Measurements from ENCODE around the gene CTBP1. TPM values are rescaled to one million over a fixed set of nuclear protein-coding genes. Genes with fewer than 3 reads are reported as not detected.

CTBP1 gene
- total RNA-seq, 1 experiment from 2014 or later: 223 TPM

DNA sequence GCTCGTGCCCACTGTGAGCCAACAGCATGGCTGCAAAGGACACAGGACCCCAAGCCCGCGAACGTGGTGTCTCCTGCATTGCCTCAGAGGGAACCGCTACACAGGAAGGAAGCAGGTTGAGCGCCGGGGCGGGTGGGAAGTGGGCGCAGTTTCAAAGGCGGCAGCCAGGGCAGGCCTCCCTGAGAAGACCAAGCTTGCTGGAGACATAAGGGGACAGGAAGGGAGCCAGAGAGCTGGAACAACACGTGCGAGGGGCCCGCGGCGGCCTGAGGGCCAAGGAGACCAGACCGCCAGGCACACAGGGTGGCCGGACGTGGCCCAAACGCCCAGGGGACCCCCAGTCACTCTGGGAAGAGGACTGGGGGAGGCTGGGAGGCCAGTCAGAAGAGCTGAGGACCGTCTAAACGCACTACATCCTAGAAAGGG lies 32.0 kb downstream of the CTBP1 start:
- no peaks in the 10 kb centered on the region for H4K20me1 ChIP-seq (ENCODE audit: low read length)
- no peaks in the 10 kb centered on the region for H3K4me1 ChIP-seq (ENCODE audit: insufficient read depth, low read length)
- no peak overlapping the region for H2AFZ ChIP-seq (ENCODE audit: low read length)
- no peak overlapping the region for H3K4me3 ChIP-seq (ENCODE audit: low read length)
- no peak for TF ChIP-seq EZH2phosphoT487 (IDR thresholded peaks at IDR 0.05; ENCODE audit: borderline replicate concordance, low read length)
- no peak for TF ChIP-seq EZH2 (IDR thresholded peaks at IDR 0.05; ENCODE audit: low read length, unreplicated experiment)
- TF ChIP-seq CTCF (conservative IDR thresholded peaks at IDR 0.05; ENCODE audit: low read depth, low read length): no peak
- no peaks in the 10 kb centered on the region for H3K79me2 ChIP-seq (ENCODE audit: low read length)
- H3K9me3 ChIP-seq (ENCODE audit: low read length): no peaks in the 10 kb centered on the region
- H3K4me2 ChIP-seq (ENCODE audit: low read length): no peak overlapping the region
- no peak overlapping the region for H3K9ac ChIP-seq (ENCODE audit: low read length)
- no peaks in the 10 kb centered on the region; the same call in 1 of the 2 replicates for H3K36me3 ChIP-seq (ENCODE audit: low read depth, low read length)
- ChIA-PET POLR2A (ENCODE audit: unreplicated experiment) (no interaction called here), CTCF (no interaction called here)
- intact Hi-C loops (cut with micrococcal nuclease): no loop called here
- no peaks in the 10 kb centered on the region for H3K9me2 ChIP-seq (replicated peaks; ENCODE audit: low read length)
- no TSS peak for BruUV-seq (replicated peaks)
- no peak for ATAC-seq
- H3K27ac ChIP-seq (ENCODE audit: low read length): no peak overlapping the region
- no peaks in the 10 kb centered on the region for H3F3A ChIP-seq (ENCODE audit: low read length, unreplicated experiment)
- DNase-seq: no peak
- H3K27me3 ChIP-seq (ENCODE audit: low read length): no peaks in the 10 kb centered on the region

- Histone ChIP-seq H4K20me1 (ENCODE audit: low read length) (no peaks in the 10 kb centered on the region), H3K4me3 (ENCODE audit: low read length) (no peak overlapping the region), H2AFZ (ENCODE audit: low read length) (no peak overlapping the region), H3K9ac (ENCODE audit: low read length) (no peak overlapping the region), H3K36me3 (ENCODE audit: low read depth, low read length) (no peaks in the 10 kb centered on the region; the same call in 1 of the 2 replicates), H3K79me2 (ENCODE audit: low read length) (no peaks in the 10 kb centered on the region), H3K27me3 (ENCODE audit: low read length) (no peaks in the 10 kb centered on the region), H3K27ac (ENCODE audit: low read length) (no peak overlapping the region), H3F3A (ENCODE audit: low read length, unreplicated experiment) (no peaks in the 10 kb centered on the region), H3K4me1 (ENCODE audit: insufficient read depth, low read length) (no peaks in the 10 kb centered on the region), H3K9me2 (replicated peaks; ENCODE audit: low read length) (no peaks in the 10 kb centered on the region), H3K9me3 (ENCODE audit: low read length) (no peaks in the 10 kb centered on the region), H3K4me2 (ENCODE audit: low read length) (no peak overlapping the region)
- no peak for TF ChIP-seq EZH2phosphoT487 (IDR thresholded peaks at IDR 0.05; ENCODE audit: borderline replicate concordance, low read length)
- TF ChIP-seq EZH2 (IDR thresholded peaks at IDR 0.05; ENCODE audit: low read length, unreplicated experiment): no peak
- no peak for TF ChIP-seq CTCF (conservative IDR thresholded peaks at IDR 0.05; ENCODE audit: low read depth, low read length)
- POLR2A ChIA-PET (ENCODE audit: unreplicated experiment): no interaction called here
- CTCF ChIA-PET: no interaction called here
- intact Hi-C loops (cut with micrococcal nuclease): no loop called here
- no peak for DNase-seq
- ATAC-seq: no peak
- BruUV-seq (replicated peaks): no TSS peak
These were observed 32.8 kb downstream of the CTBP1 start for GRCh38 chr4:1216076-1216614.

DNA sequence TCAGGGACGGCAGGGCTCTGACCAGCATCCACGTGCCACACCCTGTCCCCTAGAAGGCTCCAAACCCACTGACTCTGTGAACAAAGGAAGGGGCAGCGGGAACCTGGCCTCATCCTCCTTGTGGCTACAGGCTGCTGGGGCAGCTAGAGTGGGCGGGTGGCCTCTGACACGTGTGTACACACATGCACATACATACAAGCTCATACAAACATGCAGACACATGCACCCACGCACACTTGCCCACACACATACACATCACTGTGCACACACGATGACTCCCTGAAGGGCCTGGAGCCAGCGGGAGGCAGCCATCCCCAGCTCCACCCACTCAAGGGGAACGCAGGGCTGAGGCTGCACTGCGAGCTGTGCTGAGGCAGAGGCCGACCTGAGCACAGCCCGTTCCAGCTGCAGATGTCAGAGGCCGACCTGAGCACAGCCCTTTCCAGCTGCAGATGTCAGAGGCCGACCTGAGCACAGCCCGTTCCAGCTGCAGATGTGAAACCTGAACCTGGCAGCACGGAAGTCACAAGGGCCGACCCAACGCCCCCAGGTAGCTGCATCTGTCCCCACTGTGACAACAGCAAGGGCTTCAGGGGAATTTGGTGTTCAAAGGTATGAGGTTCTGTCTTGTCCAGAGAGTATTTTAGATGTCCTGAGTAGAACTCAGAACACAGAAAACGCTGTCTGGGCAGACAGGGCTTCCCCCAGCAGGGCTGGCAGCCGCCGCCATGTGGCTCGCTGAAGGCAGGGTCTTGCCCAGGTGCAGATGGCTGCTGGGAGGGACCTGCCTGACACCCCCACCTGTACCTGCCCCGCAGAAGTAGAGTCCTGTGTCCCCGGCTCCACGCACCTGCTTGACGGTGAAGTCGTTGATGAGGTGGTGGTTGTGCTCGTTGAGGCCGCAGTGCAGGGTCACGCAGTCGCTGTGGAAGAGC lies 33.5 kb downstream of the CTBP1 start:
- no peak overlapping the region for H3K4me3 ChIP-seq (ENCODE audit: low read length)
- H3K4me2 ChIP-seq (ENCODE audit: low read length): no peak overlapping the region
- DNase-seq (no peak), ATAC-seq (no peak)
- H3K27ac ChIP-seq (ENCODE audit: low read length): no peak overlapping the region
- no TSS peak for BruUV-seq (replicated peaks)
- no peaks in the 10 kb centered on the region for H3K9me2 ChIP-seq (replicated peaks; ENCODE audit: low read length)
- intact Hi-C loops (cut with micrococcal nuclease): no loop called here
- no peak overlapping the region for H2AFZ ChIP-seq (ENCODE audit: low read length)
- ChIA-PET POLR2A (ENCODE audit: unreplicated experiment) (no interaction called here), CTCF (no interaction called here)
- H3K9ac ChIP-seq (ENCODE audit: low read length): no peak overlapping the region
- no peaks in the 10 kb centered on the region for H3K4me1 ChIP-seq (ENCODE audit: insufficient read depth, low read length)
- no peaks in the 10 kb centered on the region for H3F3A ChIP-seq (ENCODE audit: low read length, unreplicated experiment)
- H4K20me1 ChIP-seq (ENCODE audit: low read length): no peaks in the 10 kb centered on the region
- no peaks in the 10 kb centered on the region; the same call in 1 of the 2 replicates for H3K36me3 ChIP-seq (ENCODE audit: low read depth, low read length)
- TF ChIP-seq EZH2phosphoT487 (IDR thresholded peaks at IDR 0.05; ENCODE audit: borderline replicate concordance, low read length): no peak
- TF ChIP-seq CTCF (conservative IDR thresholded peaks at IDR 0.05; ENCODE audit: low read depth, low read length): no peak
- TF ChIP-seq EZH2 (IDR thresholded peaks at IDR 0.05; ENCODE audit: low read length, unreplicated experiment): no peak
- no peaks in the 10 kb centered on the region for H3K27me3 ChIP-seq (ENCODE audit: low read length)
- no peaks in the 10 kb centered on the region for H3K79me2 ChIP-seq (ENCODE audit: low read length)
- no peaks in the 10 kb centered on the region for H3K9me3 ChIP-seq (ENCODE audit: low read length)

Data from PC-3 (cell line).